HG03342 (cell line): ENCODE data around the gene STUM.
"Not testable (repeated sequence)": the region's sequence is repeated elsewhere in the genome, so short reads cannot be mapped to it uniquely, and the experiment has no call there.

ENCODE experiments used
- ATAC-seq: cut with Tn5 transposase; IDR thresholded peaks from one replicate; pipeline ENCODE4 v1.9.1; 2021; ENCODE audit warnings: mild to moderate bottlenecking, moderate library complexity; ENCODE audit not compliant: unreplicated experiment

The STUM gene

GRCh38 chr1:226602186-226603021 is 53.8 kb downstream of the STUM start:
- ATAC-seq = no peak

- ATAC-seq = no peak
Measured at GRCh38 chr1:226603022-226603857, 54.7 kb downstream of the STUM start.

GRCh38 chr1:226603858-226604559 is 55.4 kb downstream of the STUM start:
- ATAC-seq = no peak

- no peak for ATAC-seq
Measured at GRCh38 chr1:226604560-226605317, 56.2 kb downstream of the STUM start.

GRCh38 chr1:226605318-226605950 is 56.9 kb downstream of the STUM start:
- no peak for ATAC-seq

- ATAC-seq = no peak
Measured at GRCh38 chr1:226606311-226607267, 58.0 kb downstream of the STUM start.

- ATAC-seq = no peak
Measured at GRCh38 chr1:226607268-226607660, 58.7 kb downstream of the STUM start.

- no peak for ATAC-seq
Measured at GRCh38 chr1:226607821-226608220, 59.3 kb downstream of the STUM start.

GRCh38 chr1:226608699-226609505 is 60.3 kb downstream of the STUM start:
- ATAC-seq = peak; percentile 79

- ATAC-seq = no peak
Measured at GRCh38 chr1:226609836-226610455, 61.4 kb downstream of the STUM start.

- no peak for ATAC-seq
Measured at GRCh38 chr1:226610671-226611070, 62.1 kb downstream of the STUM start.

GRCh38 chr1:226611301-226611700 is 62.7 kb downstream of the STUM start:
- ATAC-seq = no peak

GRCh38 chr1:226611980-226612379 is 63.4 kb downstream of the STUM start:
- not testable (repeated sequence) for ATAC-seq

- no peak for ATAC-seq
Measured at GRCh38 chr1:226615876-226616275, 67.3 kb downstream of the STUM start.

GRCh38 chr1:226616636-226617035 is 68.1 kb downstream of the STUM start:
- ATAC-seq = no peak

- ATAC-seq = no peak
Measured at GRCh38 chr1:226617109-226617508, 68.5 kb downstream of the STUM start.

GRCh38 chr1:226617719-226618118 is 69.2 kb downstream of the STUM start:
- ATAC-seq = not testable (repeated sequence)

- no peak for ATAC-seq
Measured at GRCh38 chr1:226618380-226618779, 69.8 kb downstream of the STUM start.
